Keratinocyte (primary cell): ENCODE measurements around the gene BBS2. TPM values are rescaled to one million over a fixed set of nuclear protein-coding genes. Genes with fewer than 3 reads are reported as not detected.
A peak's percentile ranks its signal among the peaks of the same experiment; 100 is the strongest.

ENCODE experiments used
- DNase-seq: peaks from one replicate; pipeline ENCODE4 v3.0.0-alpha.2; 2011; ENCODE audit warnings: low read depth, missing footprints, low spot score
- FAIRE-seq: peaks from 2 replicates; lab custom pipeline; 2011; peaks lifted over from hg19 to GRCh38; lab: Jason Lieb, UNC
- H2AFZ ChIP-seq: 2 replicates; pipeline ENCODE4 v1.6.0; 2012; ENCODE audit warnings: low read length, control low read depth, inconsistent platforms; ENCODE audit not compliant: control insufficient read depth
- H3K27ac ChIP-seq: 2 replicates; pipeline ENCODE4 v1.5.1; 2011; ENCODE audit warnings: low read length; ENCODE audit not compliant: control insufficient read depth, insufficient read depth
- H3K27me3 ChIP-seq: 3 replicates; pipeline ENCODE4 v1.6.0; 2011; ENCODE audit warnings: low read length; ENCODE audit not compliant: control insufficient read depth, insufficient read depth; ENCODE audit errors: extremely low read depth
- H3K36me3 ChIP-seq, 2 experiments: 2 replicates in 1 of 2; 3 replicates in 1 of 2; pipeline ENCODE4 v1.5.1; 2011; ENCODE audit warnings: low read length in 2 of 2, mild to moderate bottlenecking in 1 of 2; ENCODE audit not compliant: control insufficient read depth in 2 of 2, insufficient read depth in 2 of 2; ENCODE audit errors: extremely low read depth in 1 of 2
- H3K4me1 ChIP-seq: 3 replicates; pipeline ENCODE4 v1.5.1; 2011; ENCODE audit warnings: low read length; ENCODE audit not compliant: control insufficient read depth, insufficient read depth; ENCODE audit errors: extremely low read depth
- H3K4me2 ChIP-seq: 3 replicates; pipeline ENCODE4 v1.6.0; 2011; ENCODE audit warnings: low read depth, low read length; ENCODE audit not compliant: control insufficient read depth, insufficient read depth; ENCODE audit errors: extremely low read depth
- H3K4me3 ChIP-seq, 3 experiments: fragments of 200-600 bp in 1 of 3; sonication (generic) in 1 of 3; 2 replicates in 2 of 3; 3 replicates in 1 of 3; pipeline ENCODE4 v1.5.1; 2011 to 2016; ENCODE audit warnings: low read length in 3 of 3, mild to moderate bottlenecking in 3 of 3, control low read depth in 2 of 3, inconsistent platforms in 1 of 3, low read depth in 1 of 3, mixed read lengths in 1 of 3, mixed run types in 1 of 3, moderate library complexity in 1 of 3; ENCODE audit not compliant: control insufficient read depth in 2 of 3, insufficient read depth in 2 of 3; ENCODE audit errors: extremely low read depth in 1 of 3
- H3K79me2 ChIP-seq: 2 replicates; pipeline ENCODE4 v1.6.0; 2012; ENCODE audit warnings: low read length; ENCODE audit not compliant: control insufficient read depth, insufficient read depth
- H3K9ac ChIP-seq: 3 replicates; pipeline ENCODE4 v1.6.0; 2011; ENCODE audit warnings: low read length; ENCODE audit not compliant: control insufficient read depth, insufficient read depth; ENCODE audit errors: extremely low read depth
- H3K9me1 ChIP-seq: 3 replicates; pipeline ENCODE4 v1.6.0; 2011; ENCODE audit warnings: low read length; ENCODE audit not compliant: control insufficient read depth, insufficient read depth; ENCODE audit errors: extremely low read depth
- H3K9me3 ChIP-seq: 2 replicates; pipeline ENCODE4 v1.5.1; 2012; ENCODE audit warnings: low read depth, low read length; ENCODE audit not compliant: control insufficient read depth
- H4K20me1 ChIP-seq: 3 replicates; pipeline ENCODE4 v1.6.0; 2011; ENCODE audit warnings: low read length; ENCODE audit not compliant: control insufficient read depth, insufficient read depth; ENCODE audit errors: extremely low read depth
- CTCF ChIP-seq, 3 experiments: IDR thresholded peaks in 1 of 3; conservative IDR thresholded peaks in 1 of 3; optimal IDR thresholded peaks in 1 of 3; 2 replicates in 2 of 3; 3 replicates in 1 of 3; pipeline versions ENCODE3 to v1.5.1; 2011; ENCODE audit warnings: low read length in 3 of 3, mild to moderate bottlenecking in 3 of 3, moderate library complexity in 2 of 3, control low read depth in 1 of 3, inconsistent platforms in 1 of 3; ENCODE audit not compliant: insufficient read depth in 2 of 3; ENCODE audit errors: extremely low read depth in 1 of 3
- EZH2 ChIP-seq: IDR thresholded peaks from one replicate; pipeline ENCODE4 v1.6.1; 2012; ENCODE audit warnings: inconsistent platforms, mild to moderate bottlenecking, low read length, moderate library complexity
- dilution Hi-C: fragments of 300-500 bp; cut with MboI; formaldehyde crosslinking; loops from one replicate; pipeline ENCODE4 v1.7.0; 2020; ENCODE audit warnings: low sequenced_read_pairs; ENCODE audit not compliant: extremely low pct_ligation_motif_present
- polyA plus RNA-seq, 5 experiments: library from polyadenylated mRNA; depleted of rRNA in 3 of 5; stranded (reverse) in 3 of 5; stranded (forward) in 1 of 5; unstranded in 1 of 5; fragments of >200 nt; gene quantifications; 1 replicate in 1 of 5; 2 replicates in 3 of 5; 3 replicates in 1 of 5; pipeline versions ENCODE4 v1.2.1 to v1.2.3, GENCODE V29; 2011 to 2012; ENCODE audit warnings: missing spikeins in 2 of 5, low read depth in 1 of 5, low replicate concordance in 1 of 5

Gene BBS2
- polyA plus RNA-seq, 1 donor (not counting 4 experiments of a cell fraction or from before 2014, with no cell fraction given) = 76.1 TPM

GRCh38 chr16:56470666-56471065 lies 49.2 kb downstream of the BBS2 start:
- peaks cover 30 to 62% of the 10 kb centered on the region in 2 experiments for H3K36me3 ChIP-seq
- FAIRE-seq (no peak), DNase-seq (no peak)
- dilution Hi-C loops = no loop called here
- H3K4me2 ChIP-seq = no peak overlapping the region
- TF ChIP-seq CTCF (optimal IDR thresholded peaks at IDR 0.05 in 1 of 3, IDR thresholded peaks at IDR 0.05 in 1 of 3, conservative IDR thresholded peaks at IDR 0.05 in 1 of 3; ENCODE audit: extremely low read depth in 1 of 3, insufficient read depth in 2 of 3, low read length in 3 of 3) (no peak), EZH2 (no peak)
- no peaks in the 10 kb centered on the region for H3K79me2 ChIP-seq
- H3K9me1 ChIP-seq = no peaks in the 10 kb centered on the region
- H2AFZ ChIP-seq = no peak overlapping the region
- H3K27ac ChIP-seq = no peak overlapping the region
- H3K9me3 ChIP-seq = no peaks in the 10 kb centered on the region
- H3K27me3 ChIP-seq = no peaks in the 10 kb centered on the region
- H4K20me1 ChIP-seq = peaks cover 4% of the 10 kb centered on the region
- H3K4me1 ChIP-seq = peaks cover 12% of the 10 kb centered on the region
- H3K9ac ChIP-seq = no peak overlapping the region
- no peak overlapping the region for H3K4me3 ChIP-seq

GRCh38 chr16:56470232-56470631 lies 49.6 kb downstream of the BBS2 start:
- peaks cover 12% of the 10 kb centered on the region for H3K4me1 ChIP-seq
- no peak overlapping the region for H3K9ac ChIP-seq
- no peak for TF ChIP-seq EZH2
- no peak for TF ChIP-seq CTCF (optimal IDR thresholded peaks at IDR 0.05 in 1 of 3, IDR thresholded peaks at IDR 0.05 in 1 of 3, conservative IDR thresholded peaks at IDR 0.05 in 1 of 3; ENCODE audit: extremely low read depth in 1 of 3, insufficient read depth in 2 of 3, low read length in 3 of 3)
- H3K9me3 ChIP-seq = no peaks in the 10 kb centered on the region
- H3K4me2 ChIP-seq = peak overlapping the region; percentile 23
- H2AFZ ChIP-seq = no peak overlapping the region
- H3K27ac ChIP-seq = peak overlapping the region; percentile 3
- no peaks in the 10 kb centered on the region for H3K79me2 ChIP-seq
- no peaks in the 10 kb centered on the region for H3K27me3 ChIP-seq
- DNase-seq = no peak
- H4K20me1 ChIP-seq = peaks cover 4% of the 10 kb centered on the region
- no peaks in the 10 kb centered on the region for H3K9me1 ChIP-seq
- peaks cover 32 to 59% of the 10 kb centered on the region in 2 experiments for H3K36me3 ChIP-seq
- dilution Hi-C loops = no loop called here
- H3K4me3 ChIP-seq = no peak overlapping the region
- peak; percentile 90 for FAIRE-seq
